Psoas muscle (tissue), 8 donors: ENCODE data around the gene IL20. TPM values are rescaled to one million over a fixed set of nuclear protein-coding genes. Genes with fewer than 3 reads are reported as not detected.
A peak's percentile ranks its signal among the peaks of the same experiment; 100 is the strongest.

ENCODE experiments used
- ATAC-seq, 4 donors: fragments of 200-7000 bp; cut with Tn5 transposase; one replicate each; pipeline ENCODE4 v1.9.1; 2020; ENCODE audit warnings: moderate library complexity in 3 of 4, mild to moderate bottlenecking in 2 of 4
- DNase-seq, 2 donors: peaks; one replicate each; pipeline ENCODE4 v3.0.0-alpha.2; 2020
- H3K27ac ChIP-seq: fragments of 200-600 bp; one replicate; pipeline ENCODE4 v1.8.0; 2022
- H3K27me3 ChIP-seq, 3 donors: fragments of 200-600 bp in 1 of 3; one replicate each; pipeline versions ENCODE4 v1.6.1 to v1.8.0; 2013 to 2022; ENCODE audit warnings: low read length in 2 of 3, mild to moderate bottlenecking in 2 of 3, moderate library complexity in 1 of 3; ENCODE audit not compliant: insufficient read depth in 3 of 3
- H3K36me3 ChIP-seq, 2 donors: fragments of 200-600 bp in 1 of 2; one replicate each; pipeline versions ENCODE4 v1.6.1 to v1.8.0; 2013 to 2022; ENCODE audit warnings: low read depth in 1 of 2, mild to moderate bottlenecking in 1 of 2, moderate library complexity in 1 of 2; ENCODE audit not compliant: insufficient read depth in 1 of 2
- H3K4me1 ChIP-seq: fragments of 200-600 bp; one replicate; pipeline ENCODE4 v1.8.0; 2022
- H3K4me3 ChIP-seq: fragments of 200-600 bp; one replicate; pipeline ENCODE4 v1.8.0; 2022; ENCODE audit warnings: mild to moderate bottlenecking
- H3K9me3 ChIP-seq: fragments of 200-600 bp; one replicate; pipeline ENCODE4 v1.8.0; 2022
- WGBS, 3 donors: extraction: QIAGEN DNeasy Blood & Tissue Kit; methylation state at CpG; one replicate each; pipeline versions ENCODE4 v1.1.6 to v1.1.7; 2013; 5-methylcytosine and 5-hydroxymethylcytosine counted together
- intact Hi-C, 2 donors: fragments of 100-400 bp; cut with DNase I; formaldehyde crosslinking; loops; one replicate each; pipeline versions ENCODE4 v1.11.0 to v1.14.2; 2022
- polyA plus RNA-seq, 3 donors: library from polyadenylated mRNA; stranded (reverse); fragments of 200-250 nt; gene quantifications; one replicate each; pipeline ENCODE4 v1.2.3, GENCODE V29; 2013
- total RNA-seq, 4 donors: library from RNA; stranded (reverse); fragmentation: NEBNext Ultra II Directional in 2 of 4; extraction: Animal tissue kit (Norgen Biotek cat#: 25700) in 2 of 4; gene quantifications; one replicate each; pipeline versions ENCODE4 v1.2.1 to v1.2.4, GENCODE V29; 2021 to 2023
- TF ChIP-seq, protein P1 (sequence below): fragments of 200-600 bp; IDR thresholded peaks from one replicate; pipeline ENCODE4 v1.8.0; 2022; ENCODE audit warnings: antibody characterized with exemption
- donor health status: healthy with polysubstance abuse.
- donor health status: DM: no; HTN: no; CAD: no; lungs with moderate emphysema.
- donor health status: Bipolar disorder and iron deficiency.
- donor health status: healthy.
- donor health status: DM: yes; HTN: yes; CAD: no.
- donor health status: DM: no; HTN: no; CAD: no.
- donor health status: DM: no; HTN: no; CAD: no.
- donor health status: DM: yes; HTN: yes; CAD: no.

Gene IL20
- total and polyA plus RNA-seq, 7 donors, result 1.2 TPM; not detected in 6

DNA sequence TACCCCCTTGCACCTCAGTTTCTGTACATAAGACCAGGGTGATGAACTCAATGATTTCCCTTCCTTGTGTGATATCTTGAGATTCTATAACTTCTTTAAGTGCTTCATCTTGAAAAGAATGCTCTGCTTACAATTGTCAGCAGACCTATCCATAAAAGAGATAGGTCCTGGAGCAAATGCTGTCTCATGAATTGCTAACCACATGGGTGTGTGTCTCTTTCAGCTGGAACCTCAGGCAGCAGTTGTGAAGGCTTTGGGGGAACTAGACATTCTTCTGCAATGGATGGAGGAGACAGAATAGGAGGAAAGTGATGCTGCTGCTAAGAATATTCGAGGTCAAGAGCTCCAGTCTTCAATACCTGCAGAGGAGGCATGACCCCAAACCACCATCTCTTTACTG lies 2.8 kb downstream of the IL20 start:
- H3K27ac ChIP-seq, result no peak overlapping the region
- ATAC-seq (no peak), DNase-seq (no peak)
- no peaks in the 10 kb centered on the region for H3K9me3 ChIP-seq
- H3K4me3 ChIP-seq, result no peak overlapping the region
- no peaks in the 10 kb centered on the region for H3K27me3 ChIP-seq
- no peaks in the 10 kb centered on the region for H3K36me3 ChIP-seq
- 31 to 47% (median 45%) methylated on average over 1 of the region's 1 CpG for WGBS, 3 donors
- TF ChIP-seq, protein P1, sequence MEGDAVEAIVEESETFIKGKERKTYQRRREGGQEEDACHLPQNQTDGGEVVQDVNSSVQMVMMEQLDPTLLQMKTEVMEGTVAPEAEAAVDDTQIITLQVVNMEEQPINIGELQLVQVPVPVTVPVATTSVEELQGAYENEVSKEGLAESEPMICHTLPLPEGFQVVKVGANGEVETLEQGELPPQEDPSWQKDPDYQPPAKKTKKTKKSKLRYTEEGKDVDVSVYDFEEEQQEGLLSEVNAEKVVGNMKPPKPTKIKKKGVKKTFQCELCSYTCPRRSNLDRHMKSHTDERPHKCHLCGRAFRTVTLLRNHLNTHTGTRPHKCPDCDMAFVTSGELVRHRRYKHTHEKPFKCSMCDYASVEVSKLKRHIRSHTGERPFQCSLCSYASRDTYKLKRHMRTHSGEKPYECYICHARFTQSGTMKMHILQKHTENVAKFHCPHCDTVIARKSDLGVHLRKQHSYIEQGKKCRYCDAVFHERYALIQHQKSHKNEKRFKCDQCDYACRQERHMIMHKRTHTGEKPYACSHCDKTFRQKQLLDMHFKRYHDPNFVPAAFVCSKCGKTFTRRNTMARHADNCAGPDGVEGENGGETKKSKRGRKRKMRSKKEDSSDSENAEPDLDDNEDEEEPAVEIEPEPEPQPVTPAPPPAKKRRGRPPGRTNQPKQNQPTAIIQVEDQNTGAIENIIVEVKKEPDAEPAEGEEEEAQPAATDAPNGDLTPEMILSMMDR, result no peak
- H3K4me1 ChIP-seq, result peaks cover 6% of the 10 kb centered on the region
- intact Hi-C loops, result loop anchor here in 1 of 2 donors (5.0 kb wide), 1 partner anchor 39 kb away; no protein-coding TSS in a partner anchor

DNA sequence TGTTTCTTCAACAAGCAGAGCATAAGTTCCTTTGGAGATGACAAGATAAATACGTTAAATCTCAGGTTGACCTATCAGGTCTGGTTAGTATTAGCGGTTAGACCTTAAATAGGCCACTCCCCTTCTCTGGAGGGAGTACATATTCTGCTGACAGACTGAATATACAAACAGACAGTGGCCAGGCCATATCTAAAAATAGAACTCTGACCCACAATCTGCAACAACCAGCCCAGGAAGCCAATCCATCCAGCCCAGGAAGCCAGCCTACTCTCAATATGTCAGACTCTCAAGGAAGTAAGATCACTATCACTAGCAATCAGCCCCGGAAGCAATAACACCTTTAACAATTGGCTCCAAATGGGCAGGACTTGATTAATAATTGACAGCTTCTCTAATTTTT lies 6.7 kb downstream of the IL20 start:
- DNase-seq (no peak), ATAC-seq (peak; percentile 67 to 92 (median 79))
- H3K27me3 ChIP-seq, result no peaks in the 10 kb centered on the region
- H3K4me1 ChIP-seq, result no peaks in the 10 kb centered on the region
- TF ChIP-seq, protein P1, result no peak
- H3K27ac ChIP-seq, result no peak overlapping the region
- WGBS, 3 donors, result 81 to 86% (median 84%) methylated on average over 3 of the region's 3 CpGs
- intact Hi-C loops, result no loop called here
- no peak overlapping the region for H3K4me3 ChIP-seq
- no peaks in the 10 kb centered on the region for H3K9me3 ChIP-seq
- H3K36me3 ChIP-seq, result no peaks in the 10 kb centered on the region

DNA sequence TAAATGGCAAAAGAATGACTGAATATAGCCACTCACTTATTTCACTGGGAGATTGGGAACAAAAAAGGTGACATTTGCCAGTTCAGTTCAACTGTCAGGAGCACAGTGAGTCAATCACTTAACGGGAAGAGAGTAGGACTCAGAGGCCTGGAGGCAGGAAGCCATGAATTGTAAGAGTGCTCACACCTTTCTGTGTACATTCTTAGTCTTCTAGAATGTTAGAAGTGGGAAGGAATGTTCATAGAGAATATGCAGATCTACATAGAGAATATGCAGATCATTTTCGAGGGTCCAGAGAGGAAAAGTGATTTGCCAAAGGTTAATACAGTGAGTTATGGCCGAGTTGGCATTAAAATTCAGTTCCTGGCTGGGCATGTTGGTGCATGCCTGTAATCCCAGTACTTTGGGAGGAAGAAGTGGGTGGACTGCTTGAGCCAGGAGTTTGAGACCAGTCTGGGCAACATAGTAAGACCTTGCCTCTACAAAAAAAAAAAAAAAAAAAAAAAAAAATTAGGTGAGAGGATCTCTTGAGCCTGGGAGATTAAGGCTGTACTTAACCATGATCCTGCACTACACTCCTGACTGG lies 8.3 kb downstream of the IL20 start:
- Histone ChIP-seq H3K4me3 (no peak overlapping the region), H3K4me1 (no peaks in the 10 kb centered on the region), H3K27ac (no peak overlapping the region), H3K9me3 (peaks cover 7% of the 10 kb centered on the region), H3K27me3 (no peaks in the 10 kb centered on the region), H3K36me3 (no peaks in the 10 kb centered on the region)
- ATAC-seq (no peak), DNase-seq (no peak)
- TF ChIP-seq, protein P1, result no peak
- 71 to 79% (median 77%) methylated on average over 3 of the region's 3 CpGs for WGBS, 3 donors
- intact Hi-C loops, result no loop called here

DNA sequence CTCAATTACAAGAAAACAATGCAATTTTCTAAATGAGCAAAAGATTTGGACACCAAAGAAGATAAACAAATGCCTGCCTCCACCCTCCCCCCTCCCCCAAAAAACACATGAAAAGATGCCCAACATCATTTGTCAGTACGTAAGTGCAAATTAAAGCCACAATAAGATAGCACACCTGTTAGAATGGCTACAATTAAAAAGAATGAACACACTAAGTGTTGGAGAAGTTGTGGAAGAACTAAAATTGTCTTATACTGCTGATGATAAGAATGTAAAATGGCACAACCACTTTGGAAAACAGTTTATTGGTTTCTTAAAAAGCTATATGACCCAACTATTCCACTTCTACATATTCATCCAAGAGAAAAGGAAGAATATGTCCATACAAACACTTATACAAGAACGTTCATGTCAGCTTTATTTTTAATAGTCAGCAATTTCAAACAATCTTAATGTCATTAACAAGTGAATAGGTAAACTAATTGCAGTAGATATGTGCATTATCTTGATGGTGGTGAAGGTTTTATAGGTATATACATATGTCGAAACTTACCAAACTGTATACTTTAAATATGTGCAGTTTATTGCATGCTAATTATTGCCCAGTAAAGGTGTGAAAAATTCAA lies 10.4 kb downstream of the IL20 start:
- intact Hi-C loops, result no loop called here
- ATAC-seq, result no peak

More for the DNA sequence above, 10.4 kb downstream of the IL20 start:
- TF ChIP-seq, protein P1, result no peak
- Histone ChIP-seq H3K9me3 (peaks cover 9% of the 10 kb centered on the region), H3K27me3 (no peaks in the 10 kb centered on the region), H3K4me3 (no peak overlapping the region), H3K27ac (no peak overlapping the region), H3K4me1 (no peaks in the 10 kb centered on the region), H3K36me3 (no peaks in the 10 kb centered on the region)
- no peak for DNase-seq
- WGBS, 3 donors, result 69 to 77% (median 71%) methylated on average over 3 of the region's 3 CpGs
